ENCODE results near the gene EDNRB.
"Not testable (repeated sequence)": the region's sequence is repeated elsewhere in the genome, so short reads cannot be mapped to it uniquely, and the experiment has no call there.

EDNRB gene

GRCh38 chr13:77859450-77859849 is 59.2 kb downstream of the EDNRB start:
- TF ChIP-seq CTCF (IDR thresholded peaks at IDR 0.05), result no peak
- Mint-ChIP-seq H3K36me3 (ENCODE audit: low read depth) (no peaks in the 10 kb centered on the region), H3K9me3 (no peaks in the 10 kb centered on the region), H3K4me3 (no peak overlapping the region), H3K27ac (no peak overlapping the region), H3K27me3 (ENCODE audit: low read depth, poor library complexity) (no peaks in the 10 kb centered on the region), H3K4me1 (peaks cover 7% of the 10 kb centered on the region)
- no peak for DNase-seq

GRCh38 chr13:77857531-77858209 is 61.0 kb downstream of the EDNRB start:
- Mint-ChIP-seq H3K27me3 (ENCODE audit: low read depth, poor library complexity) (no peaks in the 10 kb centered on the region), H3K4me1 (peaks cover 5% of the 10 kb centered on the region), H3K27ac (no peak overlapping the region), H3K9me3 (no peaks in the 10 kb centered on the region), H3K4me3 (no peak overlapping the region), H3K36me3 (ENCODE audit: low read depth) (no peaks in the 10 kb centered on the region)
- TF ChIP-seq CTCF (IDR thresholded peaks at IDR 0.05), result no peak
- DNase-seq, result no peak

- Mint-ChIP-seq H3K4me1 (peaks cover 4% of the 10 kb centered on the region), H3K27ac (peak overlapping the region; percentile 70), H3K27me3 (ENCODE audit: low read depth, poor library complexity) (no peaks in the 10 kb centered on the region), H3K4me3 (no peak overlapping the region), H3K9me3 (no peaks in the 10 kb centered on the region), H3K36me3 (ENCODE audit: low read depth) (no peaks in the 10 kb centered on the region)
- no peak for TF ChIP-seq CTCF (IDR thresholded peaks at IDR 0.05)
- DNase-seq, result no peak
Measured at GRCh38 chr13:77853703-77854102, 64.9 kb downstream of the EDNRB start.

- H3K9me3 Mint-ChIP-seq; H3K27ac Mint-ChIP-seq; H3K4me3 Mint-ChIP-seq; H3K36me3 Mint-ChIP-seq (ENCODE audit: low read depth); DNase-seq; H3K4me1 Mint-ChIP-seq; H3K27me3 Mint-ChIP-seq (ENCODE audit: low read depth, poor library complexity): not testable (repeated sequence)
Measured at GRCh38 chr13:77848050-77848449, 70.6 kb downstream of the EDNRB start.

GRCh38 chr13:77846173-77846572 is 72.5 kb downstream of the EDNRB start:
- Mint-ChIP-seq H3K36me3 (ENCODE audit: low read depth) (no peaks in the 10 kb centered on the region), H3K9me3 (peaks cover 5% of the 10 kb centered on the region), H3K4me3 (no peak overlapping the region), H3K27me3 (ENCODE audit: low read depth, poor library complexity) (no peaks in the 10 kb centered on the region), H3K4me1 (no peaks in the 10 kb centered on the region), H3K27ac (no peak overlapping the region)
- no peak for DNase-seq
- TF ChIP-seq CTCF (IDR thresholded peaks at IDR 0.05), result no peak
